Measurements from ENCODE around the gene COL20A1. TPM values are rescaled to one million over a fixed set of nuclear protein-coding genes. Genes with fewer than 3 reads are reported as not detected.

Gene COL20A1
- total and polyA plus RNA-seq, 2 donors (not counting 1 experiment from before 2014, with no cell fraction given), result not detected

GRCh38 chr20:63362436-63363009, 69.5 kb downstream of the COL20A1 start:
- H2AFZ ChIP-seq (ENCODE audit: low read length), result no peak overlapping the region
- H3K27me3 ChIP-seq (ENCODE audit: control insufficient read depth, insufficient read depth, low read length), result no peaks in the 10 kb centered on the region

DNA sequence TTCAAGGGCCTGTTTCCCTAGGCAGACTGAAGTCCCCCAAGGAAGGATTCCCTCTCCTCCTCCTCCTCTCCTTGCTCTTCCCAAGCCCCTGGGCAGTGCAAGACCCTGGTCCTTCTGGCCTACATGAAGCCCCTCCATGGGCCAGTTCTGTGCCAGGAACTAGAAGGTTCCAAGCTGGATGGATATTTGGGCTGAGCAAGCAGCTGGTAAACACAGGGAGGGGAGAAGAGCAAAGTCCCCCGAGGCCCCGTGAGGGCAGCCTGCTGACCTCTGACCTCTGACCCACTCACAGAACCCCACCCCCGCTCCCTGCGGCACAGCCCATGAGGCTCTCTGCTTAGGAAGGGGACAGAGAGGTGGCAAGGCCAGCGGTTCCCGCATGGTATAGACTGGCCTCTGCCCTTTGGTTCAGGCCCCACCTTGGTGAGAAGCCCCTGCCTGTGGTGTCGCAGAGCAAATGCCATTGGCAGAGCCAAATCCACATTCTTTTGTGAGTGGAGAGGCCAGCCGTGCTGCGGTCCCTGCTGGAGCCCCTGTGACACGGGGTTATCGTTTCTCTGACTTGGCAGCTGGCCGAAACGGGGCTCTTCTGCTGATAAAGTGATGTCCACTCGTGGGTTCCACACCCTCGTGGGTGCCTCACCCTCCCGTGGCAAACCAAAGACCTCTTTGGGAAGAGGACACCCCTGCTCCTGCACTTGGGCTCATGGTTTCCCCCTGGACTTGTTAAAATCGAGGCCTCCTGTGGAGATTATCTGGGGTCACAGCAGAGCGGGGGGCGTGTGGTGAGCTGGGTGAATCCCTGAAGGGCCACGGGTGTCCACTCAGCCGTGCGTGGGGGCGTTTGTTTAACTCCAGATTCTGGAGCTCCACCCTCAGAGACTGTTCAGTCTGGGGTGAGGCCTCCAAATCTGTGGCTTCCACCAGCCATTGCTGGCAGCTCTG, 70.3 kb downstream of the COL20A1 start:
- no peak overlapping the region for H3K4me3 ChIP-seq (replicated peaks in 1 of 4; ENCODE audit: control extremely low read depth in 1 of 4, insufficient read depth in 1 of 4, low read depth in 3 of 4, low read length in 4 of 4)

More at GRCh38 chr20:63362436-63363009, 69.5 kb downstream of the COL20A1 start:
- no peak overlapping the region for H3K4me2 ChIP-seq (ENCODE audit: extremely low read depth, insufficient read depth, low read length)
- no peaks in the 10 kb centered on the region for H3K4me1 ChIP-seq (ENCODE audit: control insufficient read depth, extremely low read depth, insufficient read depth, low read length)
- no peaks in the 10 kb centered on the region for H3K9me3 ChIP-seq (ENCODE audit: control insufficient read depth, insufficient read depth, low read depth, low read length)
- no peak for TF ChIP-seq EZH2 (IDR thresholded peaks at IDR 0.05; ENCODE audit: low read length, missing control alignments)
- no peak for TF ChIP-seq CTCF (conservative IDR thresholded peaks at IDR 0.05 in 1 of 2, IDR thresholded peaks at IDR 0.05 in 1 of 2; ENCODE audit: low read depth in 1 of 2, low read length in 2 of 2)
- H3K9ac ChIP-seq (ENCODE audit: insufficient read depth, low read length), result no peak overlapping the region
- no peaks in the 10 kb centered on the region for H4K20me1 ChIP-seq (ENCODE audit: control insufficient read depth, extremely low read depth, insufficient read depth, low read length)
- H3K27ac ChIP-seq (ENCODE audit: insufficient read depth, low read length), result no peak overlapping the region
- no peak overlapping the region for H3K4me3 ChIP-seq (replicated peaks in 1 of 4; ENCODE audit: control extremely low read depth in 1 of 4, insufficient read depth in 1 of 4, low read depth in 3 of 4, low read length in 4 of 4)
- H3K36me3 ChIP-seq (ENCODE audit: control insufficient read depth, insufficient read depth, low read length), result no peaks in the 10 kb centered on the region
- H3K79me2 ChIP-seq (ENCODE audit: control insufficient read depth, insufficient read depth, low read length), result no peaks in the 10 kb centered on the region
- no peak for DNase-seq (ENCODE audit: low read depth in 2 of 2)

More for the DNA sequence above, 70.3 kb downstream of the COL20A1 start:
- no peaks in the 10 kb centered on the region for H3K36me3 ChIP-seq (ENCODE audit: control insufficient read depth, insufficient read depth, low read length)
- no peaks in the 10 kb centered on the region for H4K20me1 ChIP-seq (ENCODE audit: control insufficient read depth, extremely low read depth, insufficient read depth, low read length)
- H3K9me3 ChIP-seq (ENCODE audit: control insufficient read depth, insufficient read depth, low read depth, low read length), result no peaks in the 10 kb centered on the region
- no peak overlapping the region for H2AFZ ChIP-seq (ENCODE audit: low read length)
- H3K27me3 ChIP-seq (ENCODE audit: control insufficient read depth, insufficient read depth, low read length), result no peaks in the 10 kb centered on the region
- DNase-seq (ENCODE audit: low read depth in 2 of 2), result no peak
- TF ChIP-seq EZH2 (IDR thresholded peaks at IDR 0.05; ENCODE audit: low read length, missing control alignments) (no peak), CTCF (conservative IDR thresholded peaks at IDR 0.05 in 1 of 2, IDR thresholded peaks at IDR 0.05 in 1 of 2; ENCODE audit: low read depth in 1 of 2, low read length in 2 of 2) (no peak)
- H3K79me2 ChIP-seq (ENCODE audit: control insufficient read depth, insufficient read depth, low read length), result no peaks in the 10 kb centered on the region
- H3K4me1 ChIP-seq (ENCODE audit: control insufficient read depth, extremely low read depth, insufficient read depth, low read length), result no peaks in the 10 kb centered on the region
- H3K9ac ChIP-seq (ENCODE audit: insufficient read depth, low read length), result no peak overlapping the region
- H3K4me2 ChIP-seq (ENCODE audit: extremely low read depth, insufficient read depth, low read length), result no peak overlapping the region
- no peak overlapping the region for H3K27ac ChIP-seq (ENCODE audit: insufficient read depth, low read length)

Data from fibroblast of lung (primary cell).